ENCODE results near the gene NWD2.
"Not testable (repeated sequence)": the region's sequence is repeated elsewhere in the genome, so short reads cannot be mapped to it uniquely, and the experiment has no call there.

The NWD2 gene

DNA sequence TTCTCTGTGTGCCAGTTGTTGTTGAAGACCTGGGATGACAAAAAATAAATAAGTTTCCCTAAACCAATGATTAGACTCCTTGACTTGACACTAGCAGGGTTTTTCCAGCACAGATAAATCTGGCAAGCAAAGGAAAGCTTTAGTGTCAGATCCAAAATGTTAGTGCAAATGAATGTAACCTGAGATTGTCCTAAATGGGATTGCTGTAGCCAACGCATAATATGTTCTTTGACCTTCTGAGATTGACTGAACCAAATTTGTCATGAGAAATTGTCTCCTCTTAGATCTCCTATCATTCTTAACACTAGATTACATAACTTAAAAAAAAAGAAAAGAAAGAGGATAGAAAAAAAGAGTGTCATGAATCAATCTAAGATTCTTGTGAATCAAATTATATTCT lies 245.2 kb downstream of the NWD2 start:
- no peak for ATAC-seq
- TF ChIP-seq ZNF8 (CRISPR knock-in tag; IDR thresholded peaks at IDR 0.05), result no peak
- no peak for TF ChIP-seq CSDC2 (CRISPR knock-in tag; IDR thresholded peaks at IDR 0.05)
- TF ChIP-seq, protein P1, sequence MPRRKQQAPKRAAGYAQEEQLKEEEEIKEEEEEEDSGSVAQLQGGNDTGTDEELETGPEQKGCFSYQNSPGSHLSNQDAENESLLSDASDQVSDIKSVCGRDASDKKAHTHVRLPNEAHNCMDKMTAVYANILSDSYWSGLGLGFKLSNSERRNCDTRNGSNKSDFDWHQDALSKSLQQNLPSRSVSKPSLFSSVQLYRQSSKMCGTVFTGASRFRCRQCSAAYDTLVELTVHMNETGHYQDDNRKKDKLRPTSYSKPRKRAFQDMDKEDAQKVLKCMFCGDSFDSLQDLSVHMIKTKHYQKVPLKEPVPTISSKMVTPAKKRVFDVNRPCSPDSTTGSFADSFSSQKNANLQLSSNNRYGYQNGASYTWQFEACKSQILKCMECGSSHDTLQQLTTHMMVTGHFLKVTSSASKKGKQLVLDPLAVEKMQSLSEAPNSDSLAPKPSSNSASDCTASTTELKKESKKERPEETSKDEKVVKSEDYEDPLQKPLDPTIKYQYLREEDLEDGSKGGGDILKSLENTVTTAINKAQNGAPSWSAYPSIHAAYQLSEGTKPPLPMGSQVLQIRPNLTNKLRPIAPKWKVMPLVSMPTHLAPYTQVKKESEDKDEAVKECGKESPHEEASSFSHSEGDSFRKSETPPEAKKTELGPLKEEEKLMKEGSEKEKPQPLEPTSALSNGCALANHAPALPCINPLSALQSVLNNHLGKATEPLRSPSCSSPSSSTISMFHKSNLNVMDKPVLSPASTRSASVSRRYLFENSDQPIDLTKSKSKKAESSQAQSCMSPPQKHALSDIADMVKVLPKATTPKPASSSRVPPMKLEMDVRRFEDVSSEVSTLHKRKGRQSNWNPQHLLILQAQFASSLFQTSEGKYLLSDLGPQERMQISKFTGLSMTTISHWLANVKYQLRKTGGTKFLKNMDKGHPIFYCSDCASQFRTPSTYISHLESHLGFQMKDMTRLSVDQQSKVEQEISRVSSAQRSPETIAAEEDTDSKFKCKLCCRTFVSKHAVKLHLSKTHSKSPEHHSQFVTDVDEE (CRISPR knock-in tag; IDR thresholded peaks at IDR 0.05), result no peak
- no peak for TF ChIP-seq PPARA (CRISPR knock-in tag; IDR thresholded peaks at IDR 0.05; ENCODE audit: borderline replicate concordance)

DNA sequence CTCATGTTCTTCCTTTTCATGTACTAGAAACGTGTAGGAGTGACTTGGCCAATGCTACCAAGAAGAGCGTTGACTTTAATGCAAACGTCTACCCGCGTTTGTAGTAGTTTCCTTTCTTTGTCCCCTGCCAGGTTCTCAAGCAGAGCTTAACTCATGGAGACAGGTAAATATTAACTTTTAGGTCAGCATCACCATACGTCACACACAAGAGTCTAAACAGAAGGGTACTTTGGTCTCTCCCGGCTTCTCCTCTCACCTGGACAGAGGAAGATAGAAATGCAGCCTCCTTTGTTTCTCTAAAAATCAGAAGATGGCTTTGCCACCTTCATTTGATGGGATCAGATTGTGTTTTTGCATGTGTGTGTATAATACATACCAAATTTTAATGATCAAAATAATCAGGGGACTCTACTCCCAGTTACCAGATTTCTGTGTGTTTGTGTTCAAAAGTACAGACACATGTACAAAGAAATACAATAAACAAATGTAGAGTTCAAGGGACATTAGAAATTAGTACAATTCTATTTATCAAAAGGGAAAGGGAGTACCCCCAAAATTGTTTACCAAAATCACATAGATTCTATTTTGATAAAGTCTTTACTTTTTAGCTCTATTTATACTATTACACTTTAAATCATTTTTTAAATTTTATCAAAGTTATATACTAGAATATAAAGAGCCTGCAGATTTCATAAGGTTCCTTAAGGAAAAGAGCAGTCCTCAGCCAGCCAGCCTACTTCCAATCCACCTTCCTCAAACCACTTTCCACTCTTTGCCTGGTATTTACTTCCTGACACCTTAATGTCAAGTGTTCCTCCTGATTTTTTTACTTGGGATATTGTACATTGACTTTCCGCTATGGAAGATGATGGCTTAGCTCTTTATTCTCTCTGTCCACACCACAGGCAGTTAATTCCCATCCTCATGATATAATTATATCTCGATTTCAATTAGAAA lies 246.1 kb downstream of the NWD2 start:
- TF ChIP-seq, protein P1 (CRISPR knock-in tag; IDR thresholded peaks at IDR 0.05), result no peak
- TF ChIP-seq, protein P2, sequence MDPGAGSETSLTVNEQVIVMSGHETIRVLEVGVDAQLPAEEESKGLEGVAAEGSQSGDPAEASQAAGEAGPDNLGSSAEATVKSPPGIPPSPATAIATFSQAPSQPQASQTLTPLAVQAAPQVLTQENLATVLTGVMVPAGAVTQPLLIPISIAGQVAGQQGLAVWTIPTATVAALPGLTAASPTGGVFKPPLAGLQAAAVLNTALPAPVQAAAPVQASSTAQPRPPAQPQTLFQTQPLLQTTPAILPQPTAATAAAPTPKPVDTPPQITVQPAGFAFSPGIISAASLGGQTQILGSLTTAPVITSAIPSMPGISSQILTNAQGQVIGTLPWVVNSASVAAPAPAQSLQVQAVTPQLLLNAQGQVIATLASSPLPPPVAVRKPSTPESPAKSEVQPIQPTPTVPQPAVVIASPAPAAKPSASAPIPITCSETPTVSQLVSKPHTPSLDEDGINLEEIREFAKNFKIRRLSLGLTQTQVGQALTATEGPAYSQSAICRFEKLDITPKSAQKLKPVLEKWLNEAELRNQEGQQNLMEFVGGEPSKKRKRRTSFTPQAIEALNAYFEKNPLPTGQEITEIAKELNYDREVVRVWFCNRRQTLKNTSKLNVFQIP (CRISPR knock-in tag; IDR thresholded peaks at IDR 0.05; ENCODE audit: borderline replicate concordance, low read depth), result no peak
- TF ChIP-seq ZFP30 (CRISPR knock-in tag; IDR thresholded peaks at IDR 0.05) (no peak), ZNF565 (CRISPR knock-in tag; conservative IDR thresholded peaks at IDR 0.05; ENCODE audit: low read depth) (no peak), RARB (CRISPR knock-in tag; IDR thresholded peaks at IDR 0.05) (no peak), OSR1 (CRISPR knock-in tag; IDR thresholded peaks at IDR 0.05) (no peak), ZNF8 (CRISPR knock-in tag; IDR thresholded peaks at IDR 0.05) (no peak), ARNTL (CRISPR knock-in tag; IDR thresholded peaks at IDR 0.05; ENCODE audit: borderline replicate concordance, low read depth) (no peak), GLIS3 (CRISPR knock-in tag; IDR thresholded peaks at IDR 0.05) (no peak), BACH2 (CRISPR knock-in tag; IDR thresholded peaks at IDR 0.05; ENCODE audit: borderline replicate concordance) (no peak), ESRRG (CRISPR knock-in tag; IDR thresholded peaks at IDR 0.05) (no peak), ISL1 (CRISPR knock-in tag; IDR thresholded peaks at IDR 0.05) (no peak), PPARA (CRISPR knock-in tag; IDR thresholded peaks at IDR 0.05; ENCODE audit: borderline replicate concordance) (no peak)
- TF ChIP-seq, protein P3, sequence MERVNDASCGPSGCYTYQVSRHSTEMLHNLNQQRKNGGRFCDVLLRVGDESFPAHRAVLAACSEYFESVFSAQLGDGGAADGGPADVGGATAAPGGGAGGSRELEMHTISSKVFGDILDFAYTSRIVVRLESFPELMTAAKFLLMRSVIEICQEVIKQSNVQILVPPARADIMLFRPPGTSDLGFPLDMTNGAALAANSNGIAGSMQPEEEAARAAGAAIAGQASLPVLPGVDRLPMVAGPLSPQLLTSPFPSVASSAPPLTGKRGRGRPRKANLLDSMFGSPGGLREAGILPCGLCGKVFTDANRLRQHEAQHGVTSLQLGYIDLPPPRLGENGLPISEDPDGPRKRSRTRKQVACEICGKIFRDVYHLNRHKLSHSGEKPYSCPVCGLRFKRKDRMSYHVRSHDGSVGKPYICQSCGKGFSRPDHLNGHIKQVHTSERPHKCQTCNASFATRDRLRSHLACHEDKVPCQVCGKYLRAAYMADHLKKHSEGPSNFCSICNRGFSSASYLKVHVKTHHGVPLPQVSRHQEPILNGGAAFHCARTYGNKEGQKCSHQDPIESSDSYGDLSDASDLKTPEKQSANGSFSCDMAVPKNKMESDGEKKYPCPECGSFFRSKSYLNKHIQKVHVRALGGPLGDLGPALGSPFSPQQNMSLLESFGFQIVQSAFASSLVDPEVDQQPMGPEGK (CRISPR knock-in tag; IDR thresholded peaks at IDR 0.05; ENCODE audit: borderline replicate concordance), result no peak
- TF ChIP-seq, protein P4, sequence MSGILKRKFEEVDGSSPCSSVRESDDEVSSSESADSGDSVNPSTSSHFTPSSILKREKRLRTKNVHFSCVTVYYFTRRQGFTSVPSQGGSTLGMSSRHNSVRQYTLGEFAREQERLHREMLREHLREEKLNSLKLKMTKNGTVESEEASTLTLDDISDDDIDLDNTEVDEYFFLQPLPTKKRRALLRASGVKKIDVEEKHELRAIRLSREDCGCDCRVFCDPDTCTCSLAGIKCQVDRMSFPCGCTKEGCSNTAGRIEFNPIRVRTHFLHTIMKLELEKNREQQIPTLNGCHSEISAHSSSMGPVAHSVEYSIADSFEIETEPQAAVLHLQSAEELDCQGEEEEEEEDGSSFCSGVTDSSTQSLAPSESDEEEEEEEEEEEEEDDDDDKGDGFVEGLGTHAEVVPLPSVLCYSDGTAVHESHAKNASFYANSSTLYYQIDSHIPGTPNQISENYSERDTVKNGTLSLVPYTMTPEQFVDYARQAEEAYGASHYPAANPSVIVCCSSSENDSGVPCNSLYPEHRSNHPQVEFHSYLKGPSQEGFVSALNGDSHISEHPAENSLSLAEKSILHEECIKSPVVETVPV (CRISPR knock-in tag; IDR thresholded peaks at IDR 0.05), result no peak
- no peak for ATAC-seq

DNA sequence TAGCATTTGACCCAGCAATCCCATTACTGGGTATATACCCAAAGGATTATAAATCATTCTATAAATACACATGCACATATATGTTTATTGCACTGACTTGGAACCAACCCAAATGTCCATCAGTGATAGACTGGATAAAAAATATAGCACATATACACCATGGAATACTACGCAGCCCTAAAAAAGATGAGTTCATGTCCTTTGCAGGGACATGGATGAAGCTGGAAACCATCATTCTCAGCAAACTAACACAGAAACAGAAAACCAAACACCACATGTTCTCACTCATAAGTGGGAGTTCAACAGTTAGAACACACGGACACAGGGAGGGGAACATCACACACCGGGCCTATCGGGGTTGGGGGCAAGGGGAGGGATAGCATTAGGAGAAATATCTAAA lies 250.8 kb downstream of the NWD2 start:
- ATAC-seq, result not testable (repeated sequence)

All from SK-N-SH treated with all-trans-retinoic acid at 6 μM for 48 hours (cell line).